Stimulated activated CD4-positive, alpha-beta T cell treated with anti-CD3 and anti-CD28 coated beads, Interleukin-12 subunit alpha, Interleukin-12 subunit beta, amount 100 ng/mL, for 24 hours (primary cell): ENCODE measurements around the gene TMEM150A.
A peak's percentile ranks its signal among the peaks of the same experiment; 100 is the strongest.
"Not testable (repeated sequence)": the region's sequence is repeated elsewhere in the genome, so short reads cannot be mapped to it uniquely, and the experiment has no call there.

Experiments used
- DNase-seq, 2 experiments: peaks; one replicate each; pipeline ENCODE4 v3.0.0-alpha.2; 2020; ENCODE audit warnings: low read depth in 2 of 2

The TMEM150A gene

GRCh38 chr2:85564144-85564563 lies 38.3 kb downstream of the TMEM150A start:
- no peak for DNase-seq

GRCh38 chr2:85561280-85562212 lies 41.0 kb downstream of the TMEM150A start, which contains the start of gene GGCX:
TSS of gene GGCX (minus strand) at chr2:85561493. CDS start at chr2:85561428, 65 bp downstream.
- DNase-seq = peak; percentile 93

- DNase-seq = no peak
Measured at GRCh38 chr2:85560812-85561279, 41.7 kb downstream of the TMEM150A start.

GRCh38 chr2:85560403-85560726 lies 42.1 kb downstream of the TMEM150A start:
- DNase-seq = not testable (repeated sequence)

DNA sequence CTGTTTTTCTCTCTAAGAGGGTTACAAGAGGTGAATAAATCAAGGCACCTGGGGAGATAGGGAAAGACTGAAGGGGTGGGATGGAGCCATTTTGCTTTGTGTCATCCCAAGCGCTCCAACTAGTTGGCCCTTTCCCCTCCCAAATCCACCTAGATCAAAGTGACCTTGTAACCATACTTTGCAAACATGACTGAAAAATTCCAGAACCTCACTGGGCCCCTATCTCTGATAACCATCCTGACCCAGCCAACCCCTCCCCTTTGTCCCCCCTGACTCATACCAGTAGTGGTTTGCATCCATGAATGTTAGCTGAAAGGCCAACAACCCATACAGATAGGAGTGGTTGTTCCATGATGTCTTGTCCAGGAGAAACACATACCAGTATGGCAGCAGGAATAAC lies 44.3 kb downstream of the TMEM150A start:
- DNase-seq = no peak

DNA sequence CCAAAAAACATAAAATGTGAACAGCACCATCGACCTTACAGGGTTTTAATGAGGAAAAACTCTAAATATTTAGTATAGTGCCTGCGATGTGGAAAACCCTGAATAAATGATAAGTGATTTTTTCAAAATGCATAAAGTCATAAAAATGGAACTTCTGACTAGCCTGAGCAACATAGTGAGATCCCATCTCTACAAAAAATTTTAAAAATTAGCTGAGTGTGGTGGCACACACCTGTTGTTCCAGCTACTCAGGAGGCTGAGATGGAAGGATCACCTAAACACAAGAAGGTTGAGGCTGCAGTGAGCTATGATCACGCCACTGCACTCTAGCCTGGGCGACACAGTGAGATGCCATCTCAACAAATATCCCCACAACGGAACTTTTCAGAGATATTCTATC lies 45.4 kb downstream of the TMEM150A start:
- DNase-seq = no peak

GRCh38 chr2:85554980-85555612 lies 47.4 kb downstream of the TMEM150A start:
- DNase-seq = no peak

- no peak for DNase-seq
Measured at GRCh38 chr2:85553184-85553583, 49.3 kb downstream of the TMEM150A start.

DNA sequence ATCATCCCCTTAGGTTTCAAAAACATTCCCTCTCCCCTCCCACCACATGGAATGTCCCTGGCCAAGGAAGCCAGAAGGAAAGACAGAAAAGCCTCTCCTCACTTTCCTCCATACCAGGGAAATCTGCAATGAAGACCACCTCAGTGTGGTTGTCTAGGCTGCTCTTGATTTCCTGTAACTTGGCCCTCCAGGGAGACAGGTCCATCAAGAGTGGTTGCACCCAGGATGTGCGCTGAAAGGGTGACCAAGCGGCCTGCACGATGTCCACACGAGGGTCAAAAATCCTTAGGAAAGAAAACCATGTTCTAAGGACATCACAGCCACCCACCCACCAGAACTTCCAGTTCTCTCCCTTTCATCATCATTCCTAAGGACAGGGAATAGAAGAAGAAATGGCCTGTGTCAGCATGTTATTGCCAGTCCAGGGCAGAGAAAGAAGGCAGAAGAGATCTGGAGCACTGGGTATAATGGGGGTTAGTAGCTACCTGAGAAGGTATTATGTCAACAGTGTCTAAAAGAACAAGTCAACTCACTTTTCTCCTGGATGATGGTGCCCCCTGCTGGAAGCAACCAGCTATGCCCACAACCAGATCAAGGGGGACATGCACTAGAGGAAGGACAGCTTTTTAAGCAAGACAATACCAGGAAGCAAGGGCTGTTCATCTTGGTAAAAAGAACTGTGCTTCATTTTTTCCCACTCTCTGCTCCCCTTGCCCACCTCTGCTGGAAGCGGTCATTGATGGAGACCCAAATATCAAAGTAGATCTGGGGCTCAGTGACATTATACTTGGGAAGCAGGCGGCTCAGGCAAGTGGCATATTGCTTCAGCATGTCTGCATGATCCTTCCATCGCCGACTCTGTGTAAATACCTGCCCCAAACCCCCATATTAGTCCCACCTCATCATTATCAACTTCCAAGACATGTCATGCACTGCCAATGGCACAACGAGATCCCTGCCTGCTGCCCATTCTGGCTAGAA lies 50.5 kb downstream of the TMEM150A start:
- DNase-seq = peak; percentile 65 to 82

- DNase-seq = no peak
Measured at GRCh38 chr2:85550486-85550885, 52.0 kb downstream of the TMEM150A start.

- no peak for DNase-seq
Measured at GRCh38 chr2:85549826-85550225, 52.7 kb downstream of the TMEM150A start.

DNA sequence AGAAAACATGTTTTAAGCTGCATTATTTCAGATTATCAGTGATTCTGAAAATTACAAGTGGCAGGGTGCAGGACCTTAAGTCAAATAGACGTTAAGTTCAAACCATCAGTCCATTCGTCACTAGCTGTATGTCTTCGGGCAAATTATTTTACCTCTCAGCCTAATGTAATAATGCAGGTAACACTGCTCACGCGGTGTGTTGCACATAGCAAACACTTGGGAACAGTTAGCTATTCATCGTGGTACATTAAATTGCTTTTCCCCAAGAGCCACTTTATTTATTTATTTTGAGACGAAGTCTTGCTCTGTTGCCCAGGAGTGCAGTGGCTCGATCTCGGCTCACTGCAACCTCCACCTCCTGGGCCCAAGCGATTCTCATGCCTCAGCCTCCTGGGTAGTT lies 53.4 kb downstream of the TMEM150A start:
- no peak for DNase-seq

- DNase-seq = no peak
Measured at GRCh38 chr2:85548608-85548900, 53.9 kb downstream of the TMEM150A start.
